Peyer's patch (tissue), 4 donors: ENCODE data around the gene GFI1.
"Not testable (repeated sequence)": the region's sequence is repeated elsewhere in the genome, so short reads cannot be mapped to it uniquely, and the experiment has no call there.

Experiments used
- POLR2A ChIP-seq, 2 donors: fragments of 450-650 bp; IDR thresholded peaks; one replicate each; pipeline ENCODE4 v1.5.1; 2017; ENCODE audit warnings: antibody characterized with exemption in 2 of 2, mild to moderate bottlenecking in 2 of 2, moderate library complexity in 2 of 2
- TF ChIP-seq, protein P1 (sequence below), 6 experiments: fragments of 450-650 bp in 4 of 6; fragments of 200-600 bp in 2 of 6; sonication (generic) in 1 of 6; IDR thresholded peaks; one replicate each; pipeline ENCODE4 v1.5.1; 2017 to 2019; ENCODE audit warnings: antibody characterized with exemption in 6 of 6, mild to moderate bottlenecking in 3 of 6, moderate library complexity in 1 of 6

DNA sequence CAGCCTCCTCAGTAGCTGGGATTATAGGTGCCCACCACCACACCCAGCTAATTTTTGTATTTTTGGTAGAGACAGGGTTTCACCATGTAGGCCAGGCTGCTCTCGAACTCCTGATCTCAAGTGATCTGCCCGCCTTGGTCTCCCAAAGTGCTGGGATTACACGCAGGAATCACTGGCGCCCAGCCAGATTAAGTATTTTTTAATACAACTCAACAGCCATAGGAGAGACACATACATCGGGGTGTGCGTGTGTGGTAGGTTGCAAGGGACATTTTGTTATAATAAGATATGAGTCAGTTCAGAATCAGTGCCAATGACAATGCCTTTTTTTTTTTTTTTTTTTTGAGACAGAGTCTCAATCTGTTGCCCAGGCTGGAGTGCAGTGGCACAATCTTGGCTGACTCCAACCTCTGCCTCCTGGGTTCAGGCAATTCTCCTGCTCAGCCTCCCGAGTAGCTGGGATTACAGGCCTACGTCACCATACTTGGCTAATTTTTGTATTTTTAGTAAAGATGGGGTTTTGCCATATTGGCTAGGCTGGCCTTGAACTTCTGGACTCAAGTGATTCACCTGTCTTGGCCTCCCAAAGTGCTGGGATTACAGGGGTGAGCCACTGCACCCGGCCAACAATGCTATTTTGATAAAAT lies 38.3 kb upstream of the GFI1 start:
- TF ChIP-seq, protein P1, sequence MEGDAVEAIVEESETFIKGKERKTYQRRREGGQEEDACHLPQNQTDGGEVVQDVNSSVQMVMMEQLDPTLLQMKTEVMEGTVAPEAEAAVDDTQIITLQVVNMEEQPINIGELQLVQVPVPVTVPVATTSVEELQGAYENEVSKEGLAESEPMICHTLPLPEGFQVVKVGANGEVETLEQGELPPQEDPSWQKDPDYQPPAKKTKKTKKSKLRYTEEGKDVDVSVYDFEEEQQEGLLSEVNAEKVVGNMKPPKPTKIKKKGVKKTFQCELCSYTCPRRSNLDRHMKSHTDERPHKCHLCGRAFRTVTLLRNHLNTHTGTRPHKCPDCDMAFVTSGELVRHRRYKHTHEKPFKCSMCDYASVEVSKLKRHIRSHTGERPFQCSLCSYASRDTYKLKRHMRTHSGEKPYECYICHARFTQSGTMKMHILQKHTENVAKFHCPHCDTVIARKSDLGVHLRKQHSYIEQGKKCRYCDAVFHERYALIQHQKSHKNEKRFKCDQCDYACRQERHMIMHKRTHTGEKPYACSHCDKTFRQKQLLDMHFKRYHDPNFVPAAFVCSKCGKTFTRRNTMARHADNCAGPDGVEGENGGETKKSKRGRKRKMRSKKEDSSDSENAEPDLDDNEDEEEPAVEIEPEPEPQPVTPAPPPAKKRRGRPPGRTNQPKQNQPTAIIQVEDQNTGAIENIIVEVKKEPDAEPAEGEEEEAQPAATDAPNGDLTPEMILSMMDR (IDR thresholded peaks at IDR 0.05), result not testable (repeated sequence)
- not testable (repeated sequence) for TF ChIP-seq POLR2A (IDR thresholded peaks at IDR 0.05)
